ENCODE data around the gene COL26A1.
A peak's percentile ranks its signal among the peaks of the same experiment; 100 is the strongest.
"Not testable (repeated sequence)": the region's sequence is repeated elsewhere in the genome, so short reads cannot be mapped to it uniquely, and the experiment has no call there.

COL26A1 gene

DNA sequence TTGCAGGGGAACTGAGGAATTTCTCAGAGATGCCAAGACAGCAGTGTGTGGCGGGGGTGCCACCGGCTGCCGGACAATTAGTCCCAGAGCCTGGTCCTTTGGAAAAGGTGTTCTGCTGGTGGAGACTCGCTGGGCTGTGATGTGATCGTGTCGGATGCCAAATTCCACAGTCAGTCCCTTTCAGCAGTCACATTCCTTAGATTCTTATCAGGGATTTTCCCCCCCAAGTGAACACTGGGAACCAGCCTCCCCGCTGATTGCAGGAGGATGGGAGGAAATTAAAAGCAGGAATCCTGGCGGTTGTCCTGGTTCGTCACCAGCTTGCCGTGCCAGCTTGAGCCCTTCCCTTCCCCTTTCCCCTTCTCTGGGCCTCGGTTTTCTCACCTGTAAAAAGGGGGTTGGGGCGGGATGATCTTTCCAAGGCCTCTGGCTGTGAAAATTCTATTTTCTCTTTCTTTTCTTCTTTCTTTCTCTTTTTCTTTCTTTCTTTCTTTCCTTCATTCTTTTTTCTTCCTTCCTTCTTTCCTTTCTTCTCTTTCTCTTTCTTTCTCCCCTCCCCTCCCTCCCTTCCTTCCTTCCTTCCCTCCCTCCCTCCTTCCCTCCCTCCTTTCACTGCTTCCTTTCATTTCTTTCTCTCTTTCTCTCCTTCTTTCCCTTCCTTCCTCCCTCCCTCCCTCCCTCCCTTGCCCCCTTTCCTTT is 39.6 kb downstream of the COL26A1 start:
- DNase-seq (ENCODE audit: low spot score), result peak; percentile 87

DNA sequence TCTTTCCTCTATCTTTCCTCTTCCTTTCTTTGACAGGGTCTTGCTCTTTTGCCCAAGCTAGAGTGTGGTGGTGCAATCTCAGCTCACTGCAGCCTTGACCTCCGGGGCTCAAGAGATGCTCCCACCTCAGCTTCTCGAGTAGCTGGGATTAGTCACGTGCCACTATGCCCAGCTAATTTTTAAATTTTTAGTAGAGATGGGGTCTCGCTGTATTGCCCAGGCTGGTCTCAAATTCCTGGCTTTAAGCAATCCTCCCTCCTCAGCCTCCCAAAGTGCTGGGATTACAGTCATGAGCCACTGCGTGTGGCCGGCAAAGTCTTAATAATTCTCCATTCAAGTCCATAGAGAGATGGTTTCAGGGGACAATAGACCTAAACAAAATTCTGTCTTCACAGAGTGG is 40.2 kb downstream of the COL26A1 start:
- DNase-seq (ENCODE audit: low spot score), result no peak

DNA sequence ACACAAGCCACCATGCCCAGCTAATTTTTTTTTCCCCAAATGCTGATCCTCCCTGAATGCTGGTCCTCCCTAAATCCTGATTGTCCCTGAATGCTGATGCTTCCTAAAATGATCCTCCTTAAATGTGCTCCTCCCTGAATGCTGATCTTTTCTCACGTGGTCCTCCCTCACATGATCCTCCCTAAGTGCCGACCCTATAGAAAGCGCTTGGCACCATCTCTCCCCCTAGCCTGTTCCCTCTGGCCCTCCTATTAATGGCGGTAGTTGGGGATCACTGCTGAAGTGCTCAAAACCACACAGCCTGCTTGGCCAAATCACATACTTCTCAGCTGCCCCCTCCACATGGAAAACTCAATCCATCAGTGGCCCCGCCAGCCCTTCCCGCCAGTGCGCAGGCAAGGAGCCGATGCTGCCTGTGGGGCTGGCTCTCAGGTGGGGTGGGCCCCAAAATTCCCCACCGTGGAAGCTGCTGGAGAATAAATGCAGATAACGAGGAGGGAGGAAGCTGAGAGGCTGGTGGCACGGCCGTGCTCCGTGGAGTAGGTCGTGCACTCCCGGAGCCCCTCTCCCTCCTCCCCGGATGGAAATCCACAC is 42.9 kb downstream of the COL26A1 start:
- no peak for DNase-seq (ENCODE audit: low spot score)

GRCh38 chr7:101410743-101411507 is 48.2 kb downstream of the COL26A1 start:
- DNase-seq (ENCODE audit: low spot score), result peak; percentile 84

DNA sequence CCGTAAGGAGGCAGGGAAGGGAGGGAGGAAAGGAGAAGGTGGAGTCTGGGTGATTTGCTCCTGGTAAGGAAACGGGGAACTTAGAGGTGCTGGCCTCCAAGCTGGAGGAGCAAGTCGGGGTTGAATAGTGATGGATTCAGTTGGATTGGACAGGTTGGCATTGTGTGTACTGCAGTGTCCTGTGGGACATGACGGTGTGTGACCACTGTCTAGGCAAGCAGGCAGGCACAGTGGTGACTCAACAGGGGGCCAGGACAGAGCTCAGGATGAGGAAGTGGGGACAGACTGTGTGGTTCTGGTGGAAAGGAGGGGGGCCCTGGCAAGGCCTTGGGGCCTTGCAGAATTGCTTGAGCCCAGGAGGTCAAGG is 48.8 kb downstream of the COL26A1 start:
- no peak for DNase-seq (ENCODE audit: low spot score)

- DNase-seq (ENCODE audit: low spot score), result no peak
These were observed 50.3 kb downstream of the COL26A1 start for GRCh38 chr7:101412976-101413375.

DNA sequence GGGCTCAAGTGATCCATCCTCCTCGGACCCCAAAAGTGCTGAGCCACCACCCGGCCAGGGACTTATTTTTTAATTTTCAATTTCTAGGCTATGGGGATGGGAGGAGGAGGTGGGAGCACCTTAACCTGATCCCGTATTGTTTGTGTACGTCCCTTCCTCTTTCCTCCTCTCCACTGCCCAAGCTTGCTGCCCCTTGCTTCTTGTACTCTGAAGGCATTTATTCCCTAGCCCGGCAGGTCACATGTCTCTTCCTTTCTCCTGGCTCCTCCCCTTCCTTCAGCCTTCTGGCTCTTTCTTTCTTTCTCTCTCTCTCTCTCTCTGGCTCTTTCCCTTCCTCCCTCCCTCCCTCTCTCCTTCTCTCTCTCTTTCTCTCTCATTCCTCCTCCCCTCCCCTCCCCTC is 56.0 kb downstream of the COL26A1 start:
- DNase-seq (ENCODE audit: low spot score), result peak; percentile 9

GRCh38 chr7:101419831-101420230 is 57.2 kb downstream of the COL26A1 start:
- peak; percentile 3 for DNase-seq (ENCODE audit: low spot score)

DNA sequence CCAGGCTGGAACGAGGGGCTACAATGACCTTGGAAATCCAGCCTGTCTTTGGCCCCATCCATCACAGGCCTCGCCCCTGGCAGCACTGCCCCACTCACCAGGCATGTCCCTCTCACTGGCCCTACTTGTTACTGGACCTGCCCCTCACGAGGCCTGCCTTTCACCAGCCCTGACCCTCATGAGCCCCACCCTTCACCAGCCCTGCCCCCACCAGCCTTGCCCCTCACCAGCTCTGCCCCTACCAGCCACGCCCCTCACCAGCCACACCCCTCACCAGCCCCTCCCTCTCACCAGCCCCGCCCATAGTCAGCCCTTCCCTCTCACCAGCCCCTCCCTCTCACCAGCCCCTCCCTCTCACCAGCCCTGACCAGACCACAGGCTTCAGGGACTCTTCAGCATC is 57.8 kb downstream of the COL26A1 start:
- DNase-seq (ENCODE audit: low spot score), result peak; percentile 8

DNA sequence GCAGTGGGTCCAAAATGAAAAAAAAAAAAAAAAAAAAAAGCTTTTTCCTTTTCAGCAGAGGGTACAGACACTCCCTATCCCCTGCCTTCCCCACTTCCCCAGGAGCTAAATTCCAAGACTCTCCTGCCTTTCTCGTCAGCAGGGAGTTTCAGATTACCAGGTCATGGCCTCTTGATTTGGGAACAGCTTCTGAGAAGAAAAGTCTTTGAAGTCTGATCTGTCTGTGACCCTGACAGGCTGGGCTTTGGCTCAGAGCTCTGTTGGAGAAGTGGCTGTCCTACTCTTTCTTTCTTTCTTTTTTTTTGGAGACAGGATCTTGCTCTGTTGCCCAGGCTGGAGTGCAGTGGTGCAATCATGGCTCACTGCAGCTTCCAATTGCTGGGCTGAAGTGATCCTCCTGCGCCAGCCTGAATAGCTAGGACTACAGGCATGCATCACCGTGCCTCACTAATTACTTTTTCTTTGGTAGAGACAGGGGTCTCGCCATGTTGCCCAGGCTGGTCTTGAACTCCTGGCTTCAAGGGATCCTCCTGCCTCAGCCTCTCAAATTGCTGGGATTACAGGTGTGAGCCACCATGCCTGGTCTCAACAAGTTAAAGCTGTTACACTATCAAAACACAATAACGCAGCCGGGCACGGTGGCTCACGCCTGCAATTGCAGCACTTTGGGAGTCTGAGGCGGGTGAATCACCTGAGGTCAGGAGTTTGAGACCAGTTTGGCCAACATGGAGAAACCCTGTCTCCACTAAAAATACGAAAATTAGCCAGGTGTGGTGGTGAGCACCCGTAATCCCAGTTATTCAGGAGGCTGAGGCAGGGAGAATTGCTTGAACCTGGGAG is 59.9 kb downstream of the COL26A1 start:
- no peak for DNase-seq (ENCODE audit: low spot score)

DNA sequence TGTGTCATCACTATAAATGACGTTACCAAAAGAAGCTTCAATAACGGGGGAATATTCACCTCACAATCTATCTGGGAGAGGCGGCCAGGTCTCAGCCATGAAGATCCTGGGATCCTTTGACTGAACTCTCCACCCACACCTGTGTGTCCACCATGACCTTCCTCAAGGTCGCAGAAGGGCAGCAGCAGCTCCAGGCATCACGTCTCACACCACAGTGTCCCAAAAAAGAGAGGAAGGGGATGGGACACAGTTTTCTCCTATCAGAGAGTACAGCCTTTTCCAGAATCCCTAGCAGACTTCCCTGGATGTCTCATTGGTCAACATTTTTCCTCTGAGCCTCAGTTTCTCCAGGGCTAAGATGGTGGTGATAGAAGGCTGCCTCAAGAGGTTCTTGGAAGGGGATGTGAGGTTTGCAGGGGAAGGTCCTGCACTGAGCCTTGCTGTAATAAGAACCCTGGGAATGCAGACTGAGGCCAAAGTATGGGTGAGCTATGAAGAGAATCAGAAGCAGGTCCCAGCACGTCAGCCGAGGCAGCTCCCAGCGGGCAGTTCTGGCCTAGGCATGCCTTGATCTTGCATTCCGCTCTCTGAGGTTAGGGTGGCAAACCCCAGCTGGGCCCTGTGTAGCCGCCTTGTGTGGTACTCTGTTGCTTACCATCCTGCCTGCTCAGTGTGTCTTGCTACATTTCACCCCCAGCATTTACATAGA is 63.8 kb downstream of the COL26A1 start:
- peak; percentile 4 for DNase-seq (ENCODE audit: low spot score)

GRCh38 chr7:101428093-101428866 is 65.6 kb downstream of the COL26A1 start:
- DNase-seq (ENCODE audit: low spot score), result no peak

DNA sequence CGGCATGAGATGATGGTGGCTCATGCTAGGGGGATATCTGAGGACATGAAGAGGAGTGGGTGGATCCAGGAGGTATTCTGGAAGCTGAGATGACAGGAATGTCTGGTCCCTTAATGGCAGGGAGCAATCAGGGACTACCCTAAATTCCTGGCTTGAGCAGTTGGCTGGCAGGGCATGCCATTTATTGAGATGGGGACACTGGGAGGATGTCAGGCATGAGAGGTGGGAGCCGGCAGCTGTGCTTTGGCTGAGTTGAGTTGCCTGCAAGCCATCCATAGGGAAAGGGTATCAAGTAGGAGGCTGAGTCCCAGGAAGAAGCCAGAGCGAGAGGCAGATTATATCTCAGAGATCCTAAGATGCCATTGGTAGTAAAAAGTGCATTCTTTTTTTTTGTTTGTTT is 69.6 kb downstream of the COL26A1 start:
- DNase-seq (ENCODE audit: low spot score), result no peak

DNA sequence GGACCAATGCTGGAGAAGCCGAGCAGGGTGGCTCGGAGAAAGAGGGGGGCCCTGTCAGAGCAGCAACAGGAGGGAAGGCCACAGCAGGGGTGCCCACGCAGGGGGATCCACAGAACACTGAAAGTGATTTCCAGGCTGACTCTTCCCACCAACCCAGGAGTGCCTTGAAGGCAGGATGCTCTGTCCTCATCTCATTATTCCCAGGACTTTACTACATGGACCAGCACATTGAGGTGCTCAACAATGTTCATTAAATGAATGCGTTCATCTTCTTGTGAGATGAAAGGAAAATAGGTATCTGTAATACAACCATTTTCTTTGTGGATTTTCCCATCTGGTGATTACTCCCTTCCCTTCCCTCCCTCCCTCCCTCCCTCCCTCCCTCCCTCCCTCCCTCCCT is 71.0 kb downstream of the COL26A1 start:
- DNase-seq (ENCODE audit: low spot score), result no peak

- not testable (repeated sequence) for DNase-seq (ENCODE audit: low spot score)
These were observed 71.5 kb downstream of the COL26A1 start for GRCh38 chr7:101434155-101434554.

DNA sequence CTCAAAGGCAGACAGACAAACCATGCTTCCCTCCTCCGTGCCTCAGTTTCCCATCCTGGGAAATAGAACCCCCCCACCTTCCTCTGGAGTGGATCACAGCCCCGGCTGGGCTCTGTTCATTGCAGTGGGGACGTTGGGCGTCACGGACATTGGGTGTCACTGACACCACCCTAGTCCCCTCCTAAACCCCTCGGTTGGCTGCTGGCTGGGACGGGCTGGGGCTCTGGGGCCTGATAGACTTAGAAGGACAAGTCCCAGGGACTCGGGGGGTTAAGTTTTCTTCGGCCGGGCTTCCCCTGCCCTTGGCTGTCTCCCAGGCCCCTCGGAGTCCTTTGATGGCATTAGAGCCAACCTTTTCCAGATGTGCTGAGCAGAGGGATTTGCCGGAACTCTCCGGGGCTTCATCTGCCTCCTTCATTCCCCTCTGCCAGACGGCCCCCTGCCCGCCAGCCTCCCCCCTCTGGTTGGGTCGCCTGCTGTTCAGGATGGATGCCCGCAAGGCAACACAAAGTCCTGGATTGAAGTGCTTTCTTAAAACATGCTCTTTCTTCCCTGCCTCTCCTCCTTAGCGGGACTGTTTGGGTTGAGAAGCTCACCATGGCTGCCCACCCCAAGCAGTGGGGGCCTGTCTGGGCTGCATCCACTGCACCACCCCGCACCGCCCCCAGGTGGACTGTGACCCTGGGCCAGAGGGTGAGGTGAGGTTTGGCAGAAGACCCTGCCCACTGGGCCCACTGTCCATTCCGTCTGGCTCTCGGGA is 73.0 kb downstream of the COL26A1 start:
- no peak for DNase-seq (ENCODE audit: low spot score)

GRCh38 chr7:101436221-101436735 is 73.6 kb downstream of the COL26A1 start:
- no peak for DNase-seq (ENCODE audit: low spot score)

DNA sequence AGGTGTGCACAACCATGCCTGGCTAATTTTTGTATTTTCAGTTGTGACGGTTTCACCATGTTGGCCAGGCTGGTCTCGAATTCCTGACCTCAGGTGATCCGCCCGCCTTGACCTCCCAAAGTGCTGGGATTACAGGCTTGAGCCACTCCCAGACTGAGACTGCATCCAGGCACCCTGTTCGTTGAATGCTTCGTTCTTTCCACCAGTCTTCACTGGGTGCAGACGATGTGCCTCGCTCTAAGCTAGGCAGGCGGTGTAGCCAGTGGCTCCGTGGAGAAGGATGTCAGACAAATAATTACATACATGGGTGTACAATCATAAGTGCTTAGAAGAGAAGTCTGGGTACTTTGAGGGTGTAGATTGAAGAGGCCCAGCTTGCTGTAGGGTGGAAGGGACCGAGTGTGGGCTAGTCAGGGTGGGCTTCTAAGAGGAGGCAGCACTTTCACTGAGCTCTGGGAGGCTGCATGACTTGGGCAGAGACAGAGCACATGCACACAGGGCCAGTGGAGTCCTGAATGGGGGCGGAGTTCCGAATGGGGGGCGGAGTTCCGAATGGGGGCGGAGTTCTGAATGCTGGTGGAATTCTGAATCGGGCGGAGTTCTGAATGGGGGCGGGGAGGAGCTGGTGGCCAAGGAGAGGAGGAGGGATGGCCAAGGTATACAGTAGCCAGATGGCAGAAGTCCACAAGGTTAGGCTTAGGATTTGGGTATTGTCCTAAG is 74.3 kb downstream of the COL26A1 start:
- DNase-seq (ENCODE audit: low spot score), result no peak

GRCh38 chr7:101441890-101442289 is 79.2 kb downstream of the COL26A1 start:
- no peak for DNase-seq (ENCODE audit: low spot score)

Data from AG20443 (cell line).